HG02840 (cell line): ENCODE data around the gene OLFML2B.
"Not testable (repeated sequence)": the region's sequence is repeated elsewhere in the genome, so short reads cannot be mapped to it uniquely, and the experiment has no call there.

Source experiments
- ATAC-seq: cut with Tn5 transposase; IDR thresholded peaks from one replicate; pipeline ENCODE4 v1.9.1; 2021; ENCODE audit warnings: mild to moderate bottlenecking, moderate library complexity, moderate number of reproducible peaks; ENCODE audit not compliant: unreplicated experiment, low FRiP score

OLFML2B gene

DNA sequence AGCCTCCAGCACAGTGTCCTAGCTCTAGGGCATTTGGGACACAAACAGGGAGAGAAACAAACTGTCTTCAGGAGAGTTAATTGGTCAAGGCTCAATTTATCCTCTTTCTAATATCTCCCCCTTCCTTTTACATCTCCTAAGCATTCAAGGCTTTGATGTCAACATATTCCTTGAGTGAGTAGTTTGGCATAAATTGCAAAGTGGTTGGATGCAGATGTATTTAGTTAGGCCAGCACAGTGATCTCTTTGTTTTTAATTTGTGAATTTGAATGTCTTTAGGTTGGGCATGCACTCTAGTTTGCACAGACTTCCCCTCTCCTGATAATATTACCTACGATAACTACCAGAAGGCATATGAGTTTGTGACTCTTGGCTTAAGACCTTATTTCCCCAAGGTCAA lies 12.5 kb upstream of the OLFML2B start:
- ATAC-seq, result no peak

DNA sequence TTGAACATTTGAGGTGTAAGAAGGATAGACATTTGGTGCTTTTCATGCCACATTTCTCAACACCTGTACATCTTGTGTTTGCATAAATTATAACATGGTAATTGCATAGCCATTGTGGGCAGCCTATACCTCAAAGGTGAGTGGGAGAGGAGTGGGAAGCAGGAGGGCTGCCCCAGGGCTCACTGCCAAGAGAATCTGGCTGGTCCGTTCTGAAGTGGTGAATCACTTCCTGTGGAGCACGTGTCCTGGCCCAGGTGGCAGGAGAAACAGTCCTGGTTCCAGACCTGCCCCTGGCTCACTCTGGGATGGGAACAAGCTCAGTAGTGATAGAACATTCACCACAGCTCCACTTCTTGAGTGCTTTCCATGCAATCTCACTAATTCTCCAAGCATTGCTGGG lies 11.6 kb upstream of the OLFML2B start:
- ATAC-seq, result no peak

DNA sequence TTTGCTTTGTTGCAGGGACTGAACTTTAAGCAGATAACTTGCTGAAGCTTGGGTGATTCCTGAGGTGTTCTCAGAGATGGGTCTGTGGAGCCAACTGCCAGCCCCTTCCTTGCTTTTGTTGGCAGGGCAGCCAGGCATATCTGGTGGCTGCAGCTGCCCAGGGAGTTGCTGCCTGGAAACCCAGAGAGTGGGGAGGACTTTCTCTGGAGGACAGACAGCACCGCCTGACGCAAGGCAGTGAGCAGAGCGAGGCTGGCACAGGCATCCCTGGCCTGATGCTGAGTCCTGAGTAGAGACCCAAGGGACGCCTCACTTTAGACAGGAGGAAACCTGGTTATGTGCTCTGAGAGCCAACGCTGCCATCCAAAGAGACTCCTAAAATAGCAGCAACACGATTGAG lies 9.8 kb upstream of the OLFML2B start:
- no peak for ATAC-seq

DNA sequence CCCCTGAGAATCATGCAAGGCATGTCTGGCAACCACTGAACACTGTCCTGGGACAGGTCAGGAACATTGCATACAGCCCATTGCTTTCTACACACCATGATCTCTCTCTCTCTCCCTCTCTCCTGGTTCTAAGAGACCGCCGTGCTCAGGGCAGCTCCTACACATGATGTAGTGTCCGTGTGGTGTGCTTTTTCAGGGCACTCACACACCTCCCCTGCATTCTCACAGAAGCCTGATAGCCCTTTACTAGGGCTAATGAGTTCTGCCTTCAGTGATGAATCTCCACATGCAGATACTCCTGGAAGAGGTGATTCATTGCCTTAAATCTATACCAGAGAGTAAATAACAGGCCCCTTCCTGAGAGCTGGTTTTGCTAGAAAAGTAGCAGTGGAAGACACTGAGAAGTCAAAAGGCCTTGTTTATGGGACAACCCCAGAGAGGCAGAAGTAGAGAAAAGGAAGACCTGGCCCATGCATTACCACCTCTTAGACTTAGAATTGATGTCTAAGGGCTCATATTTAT lies 7.2 kb upstream of the OLFML2B start:
- no peak for ATAC-seq

GRCh38 chr1:162029157-162029556 lies 5.5 kb upstream of the OLFML2B start:
- ATAC-seq, result no peak

DNA sequence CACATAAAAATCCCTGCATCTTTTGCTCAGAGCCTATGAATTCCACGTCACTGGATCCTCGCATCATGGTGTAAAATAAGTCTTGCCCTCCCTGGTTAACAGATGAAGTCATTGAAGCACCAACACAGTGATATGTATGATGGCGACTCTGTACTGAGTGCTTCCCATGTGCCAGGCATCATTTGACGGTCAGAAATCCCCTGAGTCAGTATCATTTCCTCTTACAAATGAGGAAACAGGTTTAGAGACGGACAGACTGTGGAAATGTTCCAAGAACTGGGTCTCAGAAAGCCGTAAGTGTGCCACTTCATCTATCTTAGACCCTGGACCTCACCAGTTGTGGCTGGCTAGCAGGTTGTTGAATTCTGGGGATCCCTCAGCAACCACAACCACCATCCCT lies 5.1 kb upstream of the OLFML2B start:
- no peak for ATAC-seq

DNA sequence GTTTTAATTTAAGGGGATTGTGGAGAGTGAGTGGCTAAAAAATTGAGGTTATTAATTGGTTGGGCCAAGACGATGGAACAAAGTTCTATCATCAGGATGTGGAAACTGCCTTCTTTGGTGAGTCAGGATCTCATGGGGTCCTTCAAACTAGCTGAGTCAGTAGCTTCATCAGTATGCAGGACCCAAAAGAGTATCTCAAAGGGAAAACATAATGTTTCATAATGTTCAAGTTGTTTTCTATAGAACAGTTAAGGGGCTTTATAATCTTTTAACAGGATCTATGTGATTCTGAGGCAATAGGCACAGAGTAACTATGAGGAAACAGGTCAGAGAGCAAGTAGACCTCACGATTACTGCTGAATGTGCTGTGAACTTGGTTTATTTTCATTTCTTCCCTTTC lies 3.2 kb upstream of the OLFML2B start:
- ATAC-seq, result no peak

DNA sequence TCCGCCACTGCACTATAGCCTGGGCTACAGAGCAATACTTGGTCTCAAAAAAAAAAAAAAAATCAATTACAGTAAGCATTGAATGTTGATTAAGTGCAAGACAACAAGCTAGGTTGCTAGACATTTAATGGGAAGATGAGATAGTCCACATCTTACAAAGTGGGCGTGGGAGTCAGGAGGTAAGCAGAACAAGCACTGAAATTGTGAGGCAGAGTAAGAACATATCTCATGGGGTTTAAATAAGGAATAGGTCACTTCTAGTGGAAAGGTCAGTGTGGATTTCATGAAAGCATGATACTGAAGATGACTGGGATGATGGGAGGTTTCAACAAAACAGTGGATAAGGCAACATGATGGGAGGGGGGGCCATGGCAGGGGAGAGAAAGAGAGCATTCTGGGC lies 1.9 kb upstream of the OLFML2B start:
- no peak for ATAC-seq

- ATAC-seq, result no peak
These were observed 505 bp downstream of the OLFML2B start for GRCh38 chr1:162023181-162023546.

DNA sequence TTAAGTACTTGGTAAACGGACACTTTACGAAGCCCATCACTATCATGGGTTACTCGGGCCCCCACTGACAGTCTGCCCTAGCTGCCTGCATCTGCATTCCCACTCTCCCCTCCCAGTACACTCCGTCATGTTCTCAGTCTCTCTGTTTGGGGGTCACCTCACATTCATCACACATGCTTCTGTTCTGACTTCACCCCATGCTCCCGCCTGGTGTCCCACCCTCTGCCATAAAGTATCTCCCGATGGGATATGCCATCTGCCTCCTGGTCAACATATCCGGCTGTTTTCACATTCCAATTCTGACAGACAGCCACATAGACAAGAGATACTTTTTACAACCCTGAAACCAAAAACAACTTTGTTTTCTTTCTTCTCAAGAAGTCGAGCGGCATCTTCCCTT lies 1.0 kb downstream of the OLFML2B start:
- ATAC-seq, result no peak

- ATAC-seq, result no peak
These were observed 2.5 kb downstream of the OLFML2B start for GRCh38 chr1:162021124-162021523.

GRCh38 chr1:162020150-162020549 lies 3.5 kb downstream of the OLFML2B start:
- ATAC-seq, result no peak

DNA sequence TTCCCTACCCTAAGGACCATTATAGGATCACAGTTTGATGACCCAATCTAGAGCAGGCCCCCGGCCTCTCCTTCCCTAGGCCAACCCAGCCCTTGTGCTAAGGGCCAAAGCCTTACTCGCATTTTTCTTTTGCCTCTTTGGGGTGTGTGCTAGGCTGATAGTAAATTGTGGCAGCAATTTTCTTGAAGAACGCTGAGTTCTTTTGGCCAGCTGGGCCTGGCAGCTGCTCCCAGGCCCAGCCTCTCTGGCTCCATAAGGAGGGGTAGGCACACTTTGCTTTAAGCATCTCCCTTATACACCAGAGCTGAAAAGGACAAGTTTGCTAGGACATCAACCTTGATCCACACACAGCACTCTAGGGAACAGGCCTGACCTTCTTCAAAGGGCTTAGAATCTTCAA lies 4.2 kb downstream of the OLFML2B start:
- no peak for ATAC-seq

- ATAC-seq, result no peak
These were observed 4.7 kb downstream of the OLFML2B start for GRCh38 chr1:162019006-162019405.

- no peak for ATAC-seq
These were observed 5.3 kb downstream of the OLFML2B start for GRCh38 chr1:162018418-162018817.

GRCh38 chr1:162017791-162018190 lies 5.9 kb downstream of the OLFML2B start:
- ATAC-seq, result not testable (repeated sequence)

DNA sequence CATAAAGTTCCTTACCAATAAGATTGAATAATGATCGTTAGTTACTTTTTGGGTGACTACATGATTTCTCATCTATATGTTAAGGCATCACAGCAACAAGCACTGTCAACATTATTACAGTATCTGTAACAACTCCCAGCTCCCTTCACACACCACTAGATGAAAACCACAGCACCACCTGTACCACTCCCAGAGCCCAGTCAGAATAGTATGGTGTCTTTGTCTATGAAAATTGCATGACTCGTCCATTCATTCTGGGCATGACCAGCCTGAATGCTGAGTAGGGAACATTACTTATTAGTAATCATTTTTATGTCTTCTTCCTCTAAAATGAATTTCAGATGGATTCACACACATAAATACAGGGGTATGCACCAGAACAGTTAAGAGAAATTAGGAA lies 7.0 kb downstream of the OLFML2B start:
- ATAC-seq, result no peak

- no peak for ATAC-seq
These were observed 8.5 kb downstream of the OLFML2B start for GRCh38 chr1:162015196-162015595.

DNA sequence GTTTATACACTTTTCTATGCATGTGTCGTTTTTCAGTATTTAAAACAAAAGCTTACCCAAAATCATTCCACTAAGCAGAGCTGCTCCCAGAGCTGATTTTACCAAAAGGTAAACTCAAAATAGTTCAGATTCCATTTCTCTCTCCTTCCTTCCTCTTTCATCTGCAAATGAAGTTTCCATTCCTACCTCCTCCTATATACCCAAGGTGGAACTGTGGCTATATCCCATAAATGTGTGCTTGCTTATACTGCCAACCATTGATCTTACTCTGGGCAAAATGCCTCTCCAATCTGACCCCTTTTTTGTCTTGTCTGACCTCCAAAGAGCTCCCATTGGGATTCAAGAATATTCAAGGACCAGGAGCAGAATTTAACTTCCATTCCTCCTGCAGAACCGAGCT lies 9.5 kb downstream of the OLFML2B start:
- ATAC-seq, result no peak

DNA sequence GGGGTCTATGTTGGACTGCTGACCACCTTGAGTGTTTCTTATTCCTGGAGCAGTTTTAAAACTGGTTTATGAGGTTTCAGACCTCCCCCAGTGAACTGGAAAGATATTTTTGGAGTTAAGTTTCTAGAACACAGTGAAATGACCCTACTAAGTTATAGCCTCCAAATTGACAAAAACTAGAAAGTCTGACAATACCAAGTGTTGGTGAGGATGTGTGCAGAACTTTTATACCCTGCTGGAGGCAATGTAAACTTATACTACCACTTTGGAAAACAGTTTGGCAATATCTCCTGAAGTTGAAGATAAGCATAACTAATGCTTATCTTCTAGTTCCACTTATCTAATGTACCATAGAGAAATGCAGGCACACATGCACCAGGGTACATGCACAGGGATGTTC lies 10.4 kb downstream of the OLFML2B start:
- no peak for ATAC-seq

GRCh38 chr1:162011337-162012012 lies 12.2 kb downstream of the OLFML2B start:
- no peak for ATAC-seq

- no peak for ATAC-seq
These were observed 13.5 kb downstream of the OLFML2B start for GRCh38 chr1:162010175-162010506.
